GM18508 (cell line): ENCODE results near the gene RC3H2.

Source experiments
- ATAC-seq: cut with Tn5 transposase; IDR thresholded peaks from one replicate; pipeline ENCODE4 v1.9.1; 2021; ENCODE audit warnings: moderate number of reproducible peaks; ENCODE audit not compliant: insufficient read depth, unreplicated experiment

RC3H2 gene

GRCh38 chr9:122904823-122905710, at the start of gene RC3H2:
TSS of gene RC3H2 (minus strand) at chr9:122905359. CDS start at chr9:122897509, 7,850 bp downstream.
- peak; percentile 65 for ATAC-seq

DNA sequence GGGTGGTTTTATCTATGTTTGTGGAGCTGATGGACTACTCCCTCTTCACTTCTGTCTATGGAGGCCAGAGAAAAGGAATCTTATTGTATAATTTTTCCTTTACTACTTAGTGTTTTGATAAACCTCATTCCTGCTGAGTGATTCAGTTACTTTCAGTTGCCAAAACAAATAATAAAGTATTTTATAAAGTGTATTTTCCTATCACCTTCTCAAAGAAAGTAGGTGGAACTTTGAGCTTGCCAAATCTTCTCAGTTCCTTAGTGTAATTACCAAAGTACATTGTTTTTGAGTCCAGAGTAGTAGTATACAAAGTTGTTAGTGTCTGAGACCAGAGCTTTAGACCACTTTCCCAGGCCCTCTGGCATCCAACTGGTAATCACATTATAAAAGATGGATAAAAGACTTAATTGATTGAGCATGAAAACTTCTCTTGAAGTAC, 49.1 kb upstream of the RC3H2 start:
- ATAC-seq: no peak

GRCh38 chr9:122951056-122951455, 45.9 kb upstream of the RC3H2 start:
- no peak for ATAC-seq

- ATAC-seq: no peak
These were observed 45.1 kb upstream of the RC3H2 start for GRCh38 chr9:122950263-122950662.

DNA sequence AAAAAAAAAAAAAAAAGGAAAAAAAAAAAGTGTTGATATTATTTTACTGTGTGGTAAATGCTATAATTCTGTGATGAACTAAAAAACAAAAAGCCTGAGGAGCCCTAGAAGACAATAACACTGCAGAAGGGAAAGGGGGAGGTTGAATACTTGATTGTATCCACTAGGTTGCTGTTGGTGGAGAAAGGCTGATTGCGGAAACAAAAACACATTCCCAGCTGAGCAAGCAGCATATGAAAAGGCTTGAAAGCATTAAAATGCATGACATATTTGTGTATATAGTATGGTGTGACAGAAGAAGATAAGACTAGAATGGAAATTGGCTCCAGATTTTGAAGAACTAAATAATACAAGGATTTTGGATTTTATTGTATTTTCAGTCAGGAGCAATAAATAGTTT, 44.5 kb upstream of the RC3H2 start:
- ATAC-seq: no peak

DNA sequence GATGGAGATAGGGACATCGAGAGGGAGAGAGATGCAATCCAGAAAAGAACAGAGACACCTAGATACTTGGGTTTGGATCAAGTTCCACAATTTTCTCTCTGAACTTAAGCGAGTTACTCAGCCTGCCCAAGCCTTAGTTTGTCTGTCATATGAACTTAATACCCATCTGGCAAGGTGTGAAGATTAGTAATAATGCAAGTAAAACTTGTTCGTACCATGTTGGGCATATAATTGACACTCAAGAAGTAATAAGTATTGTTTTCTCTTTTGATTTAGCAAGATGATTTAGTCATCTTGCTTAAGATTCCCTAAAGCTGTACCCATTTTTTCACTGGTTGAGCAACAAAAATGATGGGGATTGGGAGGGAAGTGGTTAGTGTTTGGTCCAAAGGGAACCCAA, 43.2 kb upstream of the RC3H2 start:
- ATAC-seq: no peak

DNA sequence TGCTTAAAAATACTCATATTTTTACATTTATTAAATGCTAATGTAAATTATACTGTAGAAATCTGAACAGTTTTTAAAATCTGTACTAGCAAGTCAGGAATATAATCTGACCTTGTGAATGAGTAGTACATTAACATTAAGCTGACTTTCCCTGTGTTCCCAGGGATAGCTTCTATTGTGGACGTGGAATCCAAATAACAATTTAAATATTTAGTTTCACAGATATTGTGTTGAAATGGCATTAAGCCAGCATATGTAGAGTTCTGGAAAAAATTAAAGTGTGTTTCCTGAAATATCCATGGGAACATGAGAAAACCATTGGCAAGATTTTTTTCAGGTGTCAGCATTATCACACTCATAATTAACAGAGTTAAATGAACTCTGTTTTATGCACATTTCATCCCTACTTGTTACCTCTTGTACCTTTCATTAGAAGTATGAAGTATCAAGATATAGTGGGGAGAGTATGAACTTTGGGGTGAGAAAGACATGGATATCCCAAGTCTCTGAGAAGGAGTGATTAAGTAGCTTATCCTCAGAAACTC, 41.4 kb upstream of the RC3H2 start:
- no peak for ATAC-seq

- ATAC-seq: no peak
These were observed 40.1 kb upstream of the RC3H2 start for GRCh38 chr9:122944960-122945888.

DNA sequence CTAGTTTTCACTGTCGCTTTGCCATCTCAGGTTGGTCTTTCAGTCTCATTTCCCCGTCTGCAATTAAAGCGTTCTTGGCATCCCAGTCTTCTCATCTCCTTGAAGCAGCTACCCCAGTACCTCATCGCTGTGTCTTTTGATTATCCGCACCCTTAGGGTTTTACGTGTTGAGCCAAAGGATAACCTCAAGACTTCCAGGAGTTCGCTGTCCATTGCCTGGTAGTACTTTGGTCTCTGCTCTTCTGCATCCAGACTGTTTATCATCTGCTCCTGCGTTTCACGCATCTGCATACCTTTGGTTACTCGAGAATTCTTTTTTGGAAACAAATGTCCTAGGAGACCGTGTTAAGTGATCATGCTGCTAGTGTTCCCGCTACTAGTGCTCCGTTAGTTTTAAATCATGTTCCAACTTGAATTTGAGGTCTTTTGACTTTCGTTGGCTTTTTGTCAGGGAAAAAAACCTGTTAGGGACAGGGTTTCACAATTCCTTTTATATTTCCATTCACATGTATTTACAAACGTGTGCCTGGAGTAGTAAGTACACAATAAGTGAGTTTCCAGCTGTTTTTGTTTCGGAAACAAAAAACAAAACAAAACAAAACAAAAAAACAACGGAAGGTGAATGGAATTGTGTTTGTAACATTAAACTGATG, 36.5 kb upstream of the RC3H2 start:
- ATAC-seq: no peak

DNA sequence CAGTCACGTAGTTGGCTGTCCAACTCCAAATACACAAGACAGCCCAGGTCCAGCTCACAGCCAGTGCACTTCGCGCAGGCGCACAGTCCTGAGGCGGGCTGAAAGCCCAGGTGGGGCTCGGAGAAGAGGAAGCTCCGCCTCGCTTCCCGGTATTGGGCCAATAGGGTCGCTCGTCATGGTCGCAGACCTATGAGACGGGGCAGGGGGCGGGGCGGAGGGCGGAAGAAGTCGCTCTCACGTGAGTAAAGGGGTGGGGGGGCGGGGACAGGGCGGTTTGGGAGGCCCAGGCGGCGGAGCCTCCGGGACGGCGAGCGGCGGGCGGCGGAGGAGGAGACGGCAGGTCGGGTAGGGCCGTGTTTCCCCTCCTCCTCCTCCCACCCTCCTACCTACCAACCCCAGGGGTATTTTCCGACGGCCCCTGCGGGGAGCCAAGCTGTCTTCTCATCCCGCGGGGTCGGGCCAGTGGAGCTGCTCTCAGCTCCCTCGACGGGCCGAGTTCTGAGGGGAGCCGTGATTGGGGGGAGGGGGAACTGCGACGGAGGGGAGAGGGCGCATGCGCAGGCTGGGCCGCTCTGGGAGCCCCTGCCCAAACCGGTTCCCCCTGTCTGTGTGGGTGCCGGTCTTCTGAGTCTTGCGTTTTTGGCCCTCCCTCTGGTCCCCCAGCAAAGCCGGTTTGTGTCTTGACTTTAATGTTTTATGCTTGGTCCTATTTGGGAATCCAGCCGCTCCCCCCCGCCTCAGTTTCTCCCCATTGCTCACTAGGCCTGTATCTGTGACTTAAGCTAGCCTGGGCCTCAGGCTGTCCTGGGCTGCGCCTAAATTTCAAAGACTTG, 35.8 kb upstream of the RC3H2 start, which contains the start of gene RABGAP1:
RABGAP1 (plus strand) TSS at position 272 of the 833 bp plus-strand sequence. CDS start 16,040 bp downstream, outside the sequence.
- ATAC-seq: peak; percentile 93

DNA sequence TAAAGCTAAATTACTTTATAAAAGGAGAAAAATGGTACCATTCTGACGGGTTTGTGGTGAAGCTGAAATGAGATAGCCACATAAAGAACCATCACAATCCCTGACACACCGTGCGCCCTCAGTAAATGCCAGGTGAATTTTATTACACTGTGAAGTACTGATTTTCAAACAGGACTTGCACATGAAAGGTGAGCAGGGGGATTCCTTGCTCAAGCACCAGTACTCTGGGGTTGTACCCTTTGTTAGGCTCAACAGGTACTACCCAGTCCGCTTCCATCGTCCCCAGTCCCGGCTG, 35.2 kb upstream of the RC3H2 start:
- ATAC-seq: no peak

GRCh38 chr9:122939601-122940000, 34.4 kb upstream of the RC3H2 start:
- ATAC-seq: no peak

DNA sequence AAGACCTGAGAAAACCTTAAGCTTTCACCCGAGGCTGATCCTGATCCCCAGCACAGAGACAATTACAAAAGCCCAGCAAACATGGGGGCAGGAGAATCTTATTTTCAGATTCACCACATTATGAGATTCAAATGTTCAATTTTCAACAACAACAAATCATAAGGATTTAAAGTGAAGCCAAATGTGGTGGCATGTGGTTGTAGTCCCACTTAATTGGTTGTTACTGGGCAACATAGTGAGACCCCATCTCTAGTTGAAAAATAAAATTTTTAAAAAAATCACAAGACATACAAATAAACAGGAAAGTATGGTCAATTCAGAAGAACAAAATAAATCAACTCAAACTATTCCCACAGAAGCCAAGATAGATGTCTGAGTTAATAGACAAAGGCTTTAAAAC, 31.7 kb upstream of the RC3H2 start:
- ATAC-seq: no peak

GRCh38 chr9:122936464-122936863, 31.3 kb upstream of the RC3H2 start:
- no peak for ATAC-seq

- ATAC-seq: peak; percentile 71
These were observed 26.3 kb upstream of the RC3H2 start, which contains the start of gene ZBTB26 for GRCh38 chr9:122931226-122932121. TSS of gene ZBTB26 (minus strand) at chr9:122931512. CDS start at chr9:122919934, 11,578 bp downstream.

DNA sequence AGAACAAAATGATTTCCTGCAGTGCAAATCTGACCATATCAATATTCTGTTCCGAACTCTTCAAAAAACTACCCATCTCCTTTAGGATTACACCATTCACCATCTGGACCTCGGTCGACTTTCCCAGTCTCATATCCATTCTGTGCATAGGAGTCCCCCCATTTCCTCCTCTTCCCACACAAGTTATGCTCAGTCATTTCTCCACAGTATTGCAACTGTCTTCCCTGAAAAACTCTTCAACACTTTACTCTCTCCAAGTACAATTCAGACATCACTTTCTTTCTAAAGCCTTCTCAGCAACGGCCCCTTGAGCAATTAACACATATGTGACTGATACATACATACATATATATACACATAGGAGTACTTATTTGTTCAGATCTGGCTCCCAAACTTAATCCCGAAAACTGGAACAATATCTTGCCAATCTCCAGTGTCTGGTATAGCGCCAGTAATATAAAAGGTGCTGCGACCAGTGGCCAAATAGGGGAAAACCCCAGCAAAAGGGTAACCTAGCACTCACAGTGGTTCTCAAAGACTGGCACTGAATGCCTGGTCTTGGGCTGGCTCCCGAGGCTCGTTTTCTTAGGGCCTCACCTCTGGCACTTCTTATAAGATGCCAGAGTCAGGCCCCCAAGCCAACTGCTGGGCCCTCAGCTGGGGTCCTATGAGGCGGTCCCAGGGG, 25.5 kb upstream of the RC3H2 start:
- peak; percentile 20 for ATAC-seq

DNA sequence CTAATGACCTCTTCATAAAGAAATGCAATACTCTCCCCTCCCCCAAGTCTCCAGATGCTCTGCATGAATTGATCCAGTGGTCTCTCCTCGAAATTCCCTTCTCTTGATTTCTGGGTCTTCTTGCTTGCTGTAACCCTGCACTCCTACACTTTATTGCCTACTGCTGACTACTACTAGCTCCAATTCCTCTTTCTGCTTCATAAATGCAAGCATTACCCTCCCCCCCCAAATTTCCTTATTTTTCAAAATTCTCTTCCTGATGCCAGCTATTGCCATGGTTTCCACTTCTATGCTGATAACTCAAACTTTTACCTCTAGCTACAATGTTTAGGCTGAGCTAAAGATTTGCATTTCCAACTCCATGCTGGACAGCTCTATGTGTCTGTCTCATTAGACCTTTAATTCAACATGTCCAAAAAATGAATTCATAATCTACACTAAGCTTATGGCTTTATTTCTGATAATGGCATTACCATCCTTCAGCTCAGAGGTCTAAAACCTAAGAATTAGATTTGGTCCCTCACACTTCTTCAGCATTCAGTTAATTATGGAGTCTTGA, 24.7 kb upstream of the RC3H2 start:
- ATAC-seq: no peak
